SK-N-SH (cell line): ENCODE results near the gene SHROOM3. TPM values are rescaled to one million over a fixed set of nuclear protein-coding genes. Genes with fewer than 3 reads are reported as not detected.

Experiments
- CTCF ChIA-PET: fragments of 300-600, 350-600 bp; formaldehyde crosslinking; extraction: SDS; loops from one replicate; lab custom pipeline; 2021; lab: Yijun Ruan, JAX
- POLR2A ChIA-PET: fragments of 350-600 bp; sonication (Branson Sonifier 250); formaldehyde crosslinking; extraction: SDS; loops from one replicate; lab custom pipeline; 2020; ENCODE audit warnings: antibody characterized with exemption, inconsistent platforms; lab: Yijun Ruan, JAX
- DNase-seq: peaks from one replicate; pipeline ENCODE4 v3.0.0; 2012
- H2AFZ ChIP-seq: fragments of 200-600 bp; sonication (generic); 2 replicates; pipeline ENCODE4 v1.8.1; 2016; ENCODE audit warnings: antibody characterized with exemption, mild to moderate bottlenecking, low read depth
- H3F3A ChIP-seq: fragments of 200-600 bp; sonication (generic); replicated peaks from 2 replicates; pipeline ENCODE3; 2016; ENCODE audit warnings: antibody characterized with exemption, mild to moderate bottlenecking; ENCODE audit not compliant: insufficient read depth
- H3K27ac ChIP-seq, 2 experiments: fragments of 200-500 bp in 1 of 2; fragments of 200-600 bp in 1 of 2; sonication (Bioruptor generic) in 1 of 2; sonication (generic), shearing (Covaris generic) in 1 of 2; 2 replicates each; pipeline versions ENCODE4 v1.5.1 to v1.6.1; 2014 to 2016; ENCODE audit warnings: low read depth in 2 of 2, inconsistent platforms in 1 of 2, low read length in 1 of 2, mild to moderate bottlenecking in 1 of 2, mixed read lengths in 1 of 2
- H3K27me3 ChIP-seq: fragments of 200-600 bp; sonication (generic), shearing (Covaris generic); 2 replicates; pipeline ENCODE4 v1.6.1; 2016; ENCODE audit warnings: mixed run types; ENCODE audit not compliant: insufficient read depth
- H3K36me3 ChIP-seq, 2 experiments: fragments of 200-500 bp in 1 of 2; fragments of 200-600 bp in 1 of 2; sonication (Bioruptor generic) in 1 of 2; sonication (generic) in 1 of 2; replicated peaks in 1 of 2; 2 replicates each; pipeline versions ENCODE3 to v1.5.1; 2014 to 2016; ENCODE audit warnings: low read length in 1 of 2, mild to moderate bottlenecking in 1 of 2; ENCODE audit not compliant: insufficient read depth in 2 of 2, control insufficient read depth in 1 of 2
- H3K4me1 ChIP-seq, 2 experiments: fragments of 200-500 bp in 1 of 2; fragments of 200-600 bp in 1 of 2; sonication (Bioruptor generic) in 1 of 2; sonication (generic), shearing (Covaris generic) in 1 of 2; 2 replicates each; pipeline versions ENCODE4 v1.5.1 to v1.6.1; 2014 to 2016; ENCODE audit warnings: low read depth in 1 of 2, low read length in 1 of 2, mixed run types in 1 of 2; ENCODE audit not compliant: insufficient read depth in 2 of 2, control insufficient read depth in 1 of 2
- H3K4me2 ChIP-seq: fragments of 200-600 bp; sonication (generic), shearing (Covaris generic); 2 replicates; pipeline ENCODE4 v1.6.1; 2017; ENCODE audit warnings: mixed run types
- H3K4me3 ChIP-seq, 2 experiments: fragments of 200-500 bp in 1 of 2; fragments of 200-600 bp in 1 of 2; sonication (Bioruptor generic) in 1 of 2; sonication (generic), shearing (Covaris generic) in 1 of 2; 2 replicates each; pipeline versions ENCODE4 v1.5.1 to v1.8.1; 2014 to 2016; ENCODE audit warnings: low read depth in 2 of 2, inconsistent platforms in 1 of 2, low read length in 1 of 2, mild to moderate bottlenecking in 1 of 2, mixed read lengths in 1 of 2, moderate library complexity in 1 of 2
- H3K79me2 ChIP-seq: fragments of 200-600 bp; sonication (generic); 2 replicates; pipeline ENCODE4 v1.8.1; 2017; ENCODE audit warnings: mild to moderate bottlenecking; ENCODE audit not compliant: insufficient read depth
- H3K9ac ChIP-seq: fragments of 200-600 bp; sonication (generic); 2 replicates; pipeline ENCODE4 v1.6.1; 2017; ENCODE audit warnings: mixed run types
- H3K9me2 ChIP-seq: fragments of 200-600 bp; sonication (generic); 2 replicates; pipeline ENCODE4 v1.6.1; 2017; ENCODE audit warnings: mixed run types
- H3K9me3 ChIP-seq: fragments of 200-600 bp; sonication (generic); 2 replicates; pipeline ENCODE4 v1.6.1; 2017; ENCODE audit warnings: mixed run types, mild to moderate bottlenecking, moderate library complexity
- H4K20me1 ChIP-seq: fragments of 200-600 bp; sonication (generic); 2 replicates; pipeline ENCODE4 v1.6.1; 2017; ENCODE audit warnings: mild to moderate bottlenecking, mixed run types; ENCODE audit not compliant: insufficient read depth
- CHD2 ChIP-seq: fragments of 150-350 bp; IDR thresholded peaks from 2 replicates; pipeline ENCODE4 v1.6.1; 2018; ENCODE audit warnings: low read length; ENCODE audit not compliant: partially characterized antibody
- ELF1 ChIP-seq: IDR thresholded peaks from 2 replicates; pipeline ENCODE4 v1.4.0; 2012
- EP300 ChIP-seq, 2 experiments: IDR thresholded peaks; 2 replicates each; pipeline versions ENCODE4 v1.4.0 to v1.6.1; 2012; ENCODE audit warnings: borderline replicate concordance in 1 of 2, low read depth in 1 of 2, low read length in 1 of 2
- FOSL2 ChIP-seq: IDR thresholded peaks from 2 replicates; pipeline ENCODE4 v1.4.0; 2012; ENCODE audit warnings: low read depth, mild to moderate bottlenecking, moderate library complexity, borderline replicate concordance
- FOXM1 ChIP-seq: IDR thresholded peaks from 2 replicates; pipeline ENCODE4 v1.4.0; 2012; ENCODE audit warnings: low read depth, mild to moderate bottlenecking
- GABPA ChIP-seq: IDR thresholded peaks from 2 replicates; pipeline ENCODE4 v1.4.0; 2012; ENCODE audit warnings: low read depth, mild to moderate bottlenecking
- MEF2A ChIP-seq: IDR thresholded peaks from 2 replicates; pipeline ENCODE4 v1.4.0; 2012; ENCODE audit warnings: low read depth, borderline replicate concordance
- NFIC ChIP-seq: IDR thresholded peaks from 2 replicates; pipeline ENCODE4 v1.4.0; 2012; ENCODE audit warnings: borderline replicate concordance
- POLR2AphosphoS5 ChIP-seq: IDR thresholded peaks from 2 replicates; pipeline ENCODE4 v1.6.1; 2012; ENCODE audit warnings: low read depth, low read length
- RAD21 ChIP-seq: IDR thresholded peaks from 2 replicates; pipeline ENCODE4 v1.6.1; 2012; ENCODE audit warnings: mild to moderate bottlenecking, low read length
- RXRA ChIP-seq: IDR thresholded peaks from 2 replicates; pipeline ENCODE4 v1.4.0; 2012; ENCODE audit warnings: low read depth, mild to moderate bottlenecking, borderline replicate concordance
- SIN3A ChIP-seq: IDR thresholded peaks from 2 replicates; pipeline ENCODE4 v1.6.1; 2012; ENCODE audit warnings: low read depth, mild to moderate bottlenecking, low read length, moderate library complexity, borderline replicate concordance
- SMC3 ChIP-seq: IDR thresholded peaks from 2 replicates; pipeline ENCODE4 v1.6.1; 2012; ENCODE audit warnings: low read depth, low read length, improper control_type of control experiment
- TAF1 ChIP-seq: IDR thresholded peaks from 2 replicates; pipeline ENCODE4 v1.6.1; 2012; ENCODE audit warnings: low read depth, mild to moderate bottlenecking, low read length, moderate library complexity, borderline replicate concordance
- YY1 ChIP-seq: IDR thresholded peaks from 2 replicates; pipeline ENCODE4 v1.4.0; 2012; ENCODE audit warnings: low read depth, mild to moderate bottlenecking
- WGBS: methylation state at CpG from one replicate; pipeline ENCODE4 v1.1.6; 2017; ENCODE audit warnings: low lambda C conversion rate; 5-methylcytosine and 5-hydroxymethylcytosine counted together
- polyA plus RNA-seq, 3 experiments: library from polyadenylated mRNA; depleted of rRNA; stranded (reverse); fragments of >200 nt; gene quantifications; 2 replicates each; pipeline ENCODE4 v1.2.3, GENCODE V29; 2012
- TF ChIP-seq, protein P1 (sequence below): IDR thresholded peaks from 2 replicates; pipeline ENCODE4 v1.4.0; 2012; ENCODE audit warnings: low read depth, borderline replicate concordance
- TF ChIP-seq, protein P2 (sequence below): fragments of 150-350 bp; IDR thresholded peaks from 2 replicates; pipeline ENCODE4 v1.6.1; 2017; ENCODE audit warnings: antibody characterized with exemption, low read length, low read depth, borderline replicate concordance
- TF ChIP-seq, protein P3 (sequence below): IDR thresholded peaks from 2 replicates; pipeline ENCODE4 v1.4.0; 2012; ENCODE audit warnings: low read depth
- TF ChIP-seq, protein P4 (sequence below): fragments of 150-350 bp; IDR thresholded peaks from 2 replicates; pipeline ENCODE4 v1.6.1; 2016; ENCODE audit warnings: mild to moderate bottlenecking, low read depth, low read length
- TF ChIP-seq, protein P5 (sequence below): fragments of 200-600 bp; sonication (generic); IDR thresholded peaks from 2 replicates; pipeline ENCODE4 v1.6.1; 2017; ENCODE audit warnings: antibody characterized with exemption, mild to moderate bottlenecking, moderate library complexity

SHROOM3 gene
- polyA plus RNA-seq, 1 of the 3 experiments (the other 2 are of a cell fraction): 4.3 TPM

DNA sequence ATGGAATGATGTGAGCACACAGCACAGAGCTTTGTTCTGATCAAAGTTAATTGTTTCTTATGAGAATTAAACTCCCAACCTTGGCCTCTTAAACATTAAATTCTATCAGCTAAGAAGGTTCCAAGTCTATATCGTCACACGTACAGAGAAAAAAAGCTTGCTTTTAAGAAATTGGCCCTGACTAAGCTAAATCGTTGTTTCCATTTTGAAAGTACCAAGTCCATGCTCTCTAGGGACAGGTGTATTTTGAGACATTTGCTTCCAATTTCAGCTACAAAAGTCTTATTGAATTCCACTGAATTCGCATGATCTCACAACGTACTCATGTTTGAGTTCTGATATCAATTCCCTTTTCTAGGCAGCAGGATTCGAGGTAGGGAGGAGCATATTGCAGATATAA is 157.4 kb downstream of the SHROOM3 start (continued):
- no peak for TF ChIP-seq RXRA

DNA sequence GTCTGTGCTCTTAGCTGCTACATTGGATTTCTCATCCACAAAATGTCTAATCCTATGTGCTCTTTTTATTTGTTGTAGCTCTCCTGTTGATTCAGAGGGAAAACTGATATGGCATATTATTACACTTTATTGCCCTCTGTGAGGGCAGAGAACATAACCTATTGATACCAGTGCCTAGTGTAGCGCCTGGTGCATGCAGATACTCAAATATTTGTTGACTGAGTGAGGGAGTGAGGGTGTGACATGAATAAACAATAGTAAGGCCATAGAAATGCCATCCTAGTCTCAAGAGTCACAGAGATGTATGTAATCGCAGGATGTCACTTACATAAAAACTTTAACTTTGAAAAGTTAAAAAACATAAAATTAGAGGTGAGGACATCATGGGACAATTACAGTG is 159.1 kb downstream of the SHROOM3 start:
- Histone ChIP-seq H3K79me2 (no peaks in the 10 kb centered on the region), H3K9me3 (no peaks in the 10 kb centered on the region), H2AFZ (no peak overlapping the region), H3F3A (peaks cover 33% of the 10 kb centered on the region), H3K27ac (no peak overlapping the region), H3K4me2 (no peak overlapping the region), H3K36me3 (no peaks in the 10 kb centered on the region), H4K20me1 (no peaks in the 10 kb centered on the region), H3K4me1 (peaks cover 10 to 23% of the 10 kb centered on the region in 2 experiments), H3K9me2 (no peaks in the 10 kb centered on the region), H3K9ac (no peak overlapping the region), H3K4me3 (no peak overlapping the region), H3K27me3 (no peaks in the 10 kb centered on the region)
- ChIA-PET POLR2A (no interaction called here), CTCF (no interaction called here)
- 90% methylated on average over 2 of the region's 2 CpGs for WGBS
- no peak for DNase-seq
- no peak for TF ChIP-seq POLR2AphosphoS5
- TF ChIP-seq FOXM1: no peak
- TF ChIP-seq GABPA: no peak
- TF ChIP-seq EP300 (IDR thresholded peaks at IDR 0.05; ENCODE audit: borderline replicate concordance in 1 of 2, low read depth in 1 of 2, low read length in 1 of 2): no peak
- TF ChIP-seq, protein P1, sequence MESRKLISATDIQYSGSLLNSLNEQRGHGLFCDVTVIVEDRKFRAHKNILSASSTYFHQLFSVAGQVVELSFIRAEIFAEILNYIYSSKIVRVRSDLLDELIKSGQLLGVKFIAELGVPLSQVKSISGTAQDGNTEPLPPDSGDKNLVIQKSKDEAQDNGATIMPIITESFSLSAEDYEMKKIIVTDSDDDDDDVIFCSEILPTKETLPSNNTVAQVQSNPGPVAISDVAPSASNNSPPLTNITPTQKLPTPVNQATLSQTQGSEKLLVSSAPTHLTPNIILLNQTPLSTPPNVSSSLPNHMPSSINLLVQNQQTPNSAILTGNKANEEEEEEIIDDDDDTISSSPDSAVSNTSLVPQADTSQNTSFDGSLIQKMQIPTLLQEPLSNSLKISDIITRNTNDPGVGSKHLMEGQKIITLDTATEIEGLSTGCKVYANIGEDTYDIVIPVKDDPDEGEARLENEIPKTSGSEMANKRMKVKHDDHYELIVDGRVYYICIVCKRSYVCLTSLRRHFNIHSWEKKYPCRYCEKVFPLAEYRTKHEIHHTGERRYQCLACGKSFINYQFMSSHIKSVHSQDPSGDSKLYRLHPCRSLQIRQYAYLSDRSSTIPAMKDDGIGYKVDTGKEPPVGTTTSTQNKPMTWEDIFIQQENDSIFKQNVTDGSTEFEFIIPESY: no peak
- TF ChIP-seq TAF1: no peak
- no peak for TF ChIP-seq MEF2A
- no peak for TF ChIP-seq YY1
- no peak for TF ChIP-seq SIN3A
- TF ChIP-seq CHD2: no peak
- TF ChIP-seq ELF1: no peak
- no peak for TF ChIP-seq FOSL2
- TF ChIP-seq, protein P2, sequence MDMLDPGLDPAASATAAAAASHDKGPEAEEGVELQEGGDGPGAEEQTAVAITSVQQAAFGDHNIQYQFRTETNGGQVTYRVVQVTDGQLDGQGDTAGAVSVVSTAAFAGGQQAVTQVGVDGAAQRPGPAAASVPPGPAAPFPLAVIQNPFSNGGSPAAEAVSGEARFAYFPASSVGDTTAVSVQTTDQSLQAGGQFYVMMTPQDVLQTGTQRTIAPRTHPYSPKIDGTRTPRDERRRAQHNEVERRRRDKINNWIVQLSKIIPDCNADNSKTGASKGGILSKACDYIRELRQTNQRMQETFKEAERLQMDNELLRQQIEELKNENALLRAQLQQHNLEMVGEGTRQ: no peak
- TF ChIP-seq, protein P3, sequence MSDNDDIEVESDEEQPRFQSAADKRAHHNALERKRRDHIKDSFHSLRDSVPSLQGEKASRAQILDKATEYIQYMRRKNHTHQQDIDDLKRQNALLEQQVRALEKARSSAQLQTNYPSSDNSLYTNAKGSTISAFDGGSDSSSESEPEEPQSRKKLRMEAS: no peak
- no peak for TF ChIP-seq NFIC
- no peak for TF ChIP-seq SMC3
- TF ChIP-seq, protein P4, sequence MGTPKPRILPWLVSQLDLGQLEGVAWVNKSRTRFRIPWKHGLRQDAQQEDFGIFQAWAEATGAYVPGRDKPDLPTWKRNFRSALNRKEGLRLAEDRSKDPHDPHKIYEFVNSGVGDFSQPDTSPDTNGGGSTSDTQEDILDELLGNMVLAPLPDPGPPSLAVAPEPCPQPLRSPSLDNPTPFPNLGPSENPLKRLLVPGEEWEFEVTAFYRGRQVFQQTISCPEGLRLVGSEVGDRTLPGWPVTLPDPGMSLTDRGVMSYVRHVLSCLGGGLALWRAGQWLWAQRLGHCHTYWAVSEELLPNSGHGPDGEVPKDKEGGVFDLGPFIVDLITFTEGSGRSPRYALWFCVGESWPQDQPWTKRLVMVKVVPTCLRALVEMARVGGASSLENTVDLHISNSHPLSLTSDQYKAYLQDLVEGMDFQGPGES: no peak
- no peak for TF ChIP-seq RAD21
- no peak for TF ChIP-seq RXRA
- TF ChIP-seq, protein P5, sequence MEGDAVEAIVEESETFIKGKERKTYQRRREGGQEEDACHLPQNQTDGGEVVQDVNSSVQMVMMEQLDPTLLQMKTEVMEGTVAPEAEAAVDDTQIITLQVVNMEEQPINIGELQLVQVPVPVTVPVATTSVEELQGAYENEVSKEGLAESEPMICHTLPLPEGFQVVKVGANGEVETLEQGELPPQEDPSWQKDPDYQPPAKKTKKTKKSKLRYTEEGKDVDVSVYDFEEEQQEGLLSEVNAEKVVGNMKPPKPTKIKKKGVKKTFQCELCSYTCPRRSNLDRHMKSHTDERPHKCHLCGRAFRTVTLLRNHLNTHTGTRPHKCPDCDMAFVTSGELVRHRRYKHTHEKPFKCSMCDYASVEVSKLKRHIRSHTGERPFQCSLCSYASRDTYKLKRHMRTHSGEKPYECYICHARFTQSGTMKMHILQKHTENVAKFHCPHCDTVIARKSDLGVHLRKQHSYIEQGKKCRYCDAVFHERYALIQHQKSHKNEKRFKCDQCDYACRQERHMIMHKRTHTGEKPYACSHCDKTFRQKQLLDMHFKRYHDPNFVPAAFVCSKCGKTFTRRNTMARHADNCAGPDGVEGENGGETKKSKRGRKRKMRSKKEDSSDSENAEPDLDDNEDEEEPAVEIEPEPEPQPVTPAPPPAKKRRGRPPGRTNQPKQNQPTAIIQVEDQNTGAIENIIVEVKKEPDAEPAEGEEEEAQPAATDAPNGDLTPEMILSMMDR: no peak
